ENCODE measurements around the gene AMN. TPM values are rescaled to one million over a fixed set of nuclear protein-coding genes. Genes with fewer than 3 reads are reported as not detected.

The AMN gene
- total RNA-seq, 4 donors from 2014 or later = 89.1 to 1,110 (median 806) TPM

DNA sequence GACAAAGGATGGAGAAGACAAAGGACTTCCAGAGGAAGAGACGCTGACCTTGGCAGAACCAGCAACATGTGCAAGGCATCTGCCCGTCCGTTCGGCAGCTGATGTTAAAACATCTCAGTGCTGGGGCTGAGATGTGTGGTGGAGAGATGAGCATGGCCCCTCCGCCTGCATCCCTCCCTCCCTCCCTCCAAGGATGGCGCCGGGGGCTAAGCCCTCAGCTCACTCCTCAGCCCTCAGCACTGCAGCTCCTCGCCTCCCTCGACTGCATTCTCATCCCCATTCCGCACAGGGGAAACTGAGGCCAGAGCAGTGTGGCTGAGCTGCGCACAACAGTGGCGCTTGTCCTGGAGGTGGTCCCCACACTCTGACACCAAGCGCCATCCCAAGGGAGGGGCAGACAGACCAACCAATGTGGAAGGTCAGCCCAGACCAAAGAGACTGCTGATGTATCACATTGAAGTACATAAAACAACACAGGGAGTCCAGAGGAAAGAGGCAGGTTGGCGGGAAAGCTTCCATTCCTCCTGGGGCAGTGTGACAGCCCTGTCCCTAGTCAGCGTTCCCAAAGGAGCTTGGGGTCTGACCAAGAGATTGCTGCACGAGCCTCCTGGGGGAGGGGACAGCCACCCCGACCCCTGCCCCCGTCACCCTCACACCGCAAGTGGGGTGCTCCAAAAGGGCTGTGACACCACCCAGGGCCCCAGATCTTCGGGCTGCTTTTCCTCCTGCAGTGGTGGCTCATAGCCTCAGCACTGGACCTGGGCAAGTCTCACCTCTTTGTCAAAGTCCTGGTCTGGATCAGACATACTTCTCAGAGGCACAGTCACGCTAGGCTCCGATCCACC lies 15.1 kb downstream of the AMN start:
- Histone ChIP-seq H3K36me3 (peaks cover 0 to 72% (median 0%) of the 10 kb centered on the region in 3 donors), H3K27ac (no peak overlapping the region), H3K9me3 (no peaks in the 10 kb centered on the region), H3K27me3 (no peaks in the 10 kb centered on the region), H3K4me1 (peaks cover 0 to 6% (median 3%) of the 10 kb centered on the region in 4 donors), H3K4me3 (no peak overlapping the region)
- no peak for DNase-seq
- TF ChIP-seq POLR2A (IDR thresholded peaks at IDR 0.05) (no peak), CTCF (IDR thresholded peaks at IDR 0.05) (no peak)

DNA sequence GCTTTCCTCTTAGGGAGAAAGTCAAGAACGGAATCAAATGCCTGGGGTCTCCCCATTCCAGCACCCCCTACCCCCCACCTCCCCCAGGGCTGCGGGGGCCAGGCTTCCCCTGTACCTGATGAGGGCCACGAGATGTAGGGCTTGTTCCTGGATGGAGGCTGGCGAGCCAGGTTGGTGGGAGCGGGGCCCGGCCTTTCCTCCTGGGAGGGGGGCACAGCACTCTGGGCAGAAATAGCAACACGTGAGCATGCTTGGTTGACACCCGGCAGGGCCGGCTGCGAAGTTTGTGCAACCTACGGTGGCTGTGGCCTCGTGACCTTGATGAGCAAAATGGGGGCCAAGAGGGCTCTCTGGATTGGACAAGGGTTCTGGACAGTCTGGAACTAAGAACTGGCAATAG lies 15.7 kb downstream of the AMN start:
- Histone ChIP-seq H3K27me3 (no peaks in the 10 kb centered on the region), H3K4me1 (peaks cover 0 to 6% (median 3%) of the 10 kb centered on the region in 4 donors), H3K36me3 (peaks cover 0 to 72% (median 0%) of the 10 kb centered on the region in 3 donors), H3K27ac (no peak overlapping the region), H3K4me3 (no peak overlapping the region), H3K9me3 (no peaks in the 10 kb centered on the region)
- no peak for DNase-seq
- no peak for TF ChIP-seq POLR2A (IDR thresholded peaks at IDR 0.05)
- no peak for TF ChIP-seq CTCF (IDR thresholded peaks at IDR 0.05)

DNA sequence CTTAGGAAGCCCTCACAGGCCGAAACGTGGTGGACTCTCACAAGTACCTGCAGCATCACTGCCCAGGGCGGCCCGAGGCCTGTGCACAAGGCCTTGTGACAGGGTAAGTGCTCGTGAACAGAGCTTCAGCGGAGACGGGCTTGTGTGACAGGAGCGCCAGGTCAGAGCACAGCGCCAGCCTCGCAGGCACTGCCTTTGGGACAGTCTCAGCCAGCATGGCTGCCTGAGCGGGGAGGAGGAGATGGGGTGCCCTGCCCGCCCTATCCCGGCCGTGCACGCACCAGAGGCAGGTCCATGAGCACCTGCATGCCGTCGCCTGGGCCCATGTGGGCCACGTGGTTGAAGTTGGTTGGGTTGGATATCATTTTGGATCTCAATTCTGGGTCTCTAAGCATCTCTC lies 16.9 kb downstream of the AMN start:
- H3K27me3 ChIP-seq = no peaks in the 10 kb centered on the region
- no peaks in the 10 kb centered on the region for H3K9me3 ChIP-seq
- H3K4me3 ChIP-seq = no peak overlapping the region
- peaks cover 0 to 76% (median 0%) of the 10 kb centered on the region in 3 donors for H3K36me3 ChIP-seq
- DNase-seq = peak in 1 of 3 donors; percentile 45
- TF ChIP-seq CTCF (IDR thresholded peaks at IDR 0.05) (no peak), POLR2A (IDR thresholded peaks at IDR 0.05) (no peak)
- no peak overlapping the region for H3K27ac ChIP-seq
- H3K4me1 ChIP-seq = peaks cover 0 to 6% (median 3%) of the 10 kb centered on the region in 4 donors

GRCh38 chr14:102939820-102940561 lies 17.5 kb downstream of the AMN start:
- H3K9me3 ChIP-seq = no peaks in the 10 kb centered on the region
- peaks cover 0 to 82% (median 0%) of the 10 kb centered on the region in 3 donors for H3K36me3 ChIP-seq
- H3K27ac ChIP-seq = no peak overlapping the region
- no peaks in the 10 kb centered on the region for H3K27me3 ChIP-seq
- peaks cover 0 to 6% (median 3%) of the 10 kb centered on the region in 4 donors for H3K4me1 ChIP-seq
- no peak for TF ChIP-seq POLR2A (IDR thresholded peaks at IDR 0.05)
- peak in 2 of 6 experiments; percentile 9 to 14 for TF ChIP-seq CTCF (IDR thresholded peaks at IDR 0.05)
- peak in 2 of 3 donors; percentile 52 to 73 for DNase-seq
- H3K4me3 ChIP-seq = no peak overlapping the region

DNA sequence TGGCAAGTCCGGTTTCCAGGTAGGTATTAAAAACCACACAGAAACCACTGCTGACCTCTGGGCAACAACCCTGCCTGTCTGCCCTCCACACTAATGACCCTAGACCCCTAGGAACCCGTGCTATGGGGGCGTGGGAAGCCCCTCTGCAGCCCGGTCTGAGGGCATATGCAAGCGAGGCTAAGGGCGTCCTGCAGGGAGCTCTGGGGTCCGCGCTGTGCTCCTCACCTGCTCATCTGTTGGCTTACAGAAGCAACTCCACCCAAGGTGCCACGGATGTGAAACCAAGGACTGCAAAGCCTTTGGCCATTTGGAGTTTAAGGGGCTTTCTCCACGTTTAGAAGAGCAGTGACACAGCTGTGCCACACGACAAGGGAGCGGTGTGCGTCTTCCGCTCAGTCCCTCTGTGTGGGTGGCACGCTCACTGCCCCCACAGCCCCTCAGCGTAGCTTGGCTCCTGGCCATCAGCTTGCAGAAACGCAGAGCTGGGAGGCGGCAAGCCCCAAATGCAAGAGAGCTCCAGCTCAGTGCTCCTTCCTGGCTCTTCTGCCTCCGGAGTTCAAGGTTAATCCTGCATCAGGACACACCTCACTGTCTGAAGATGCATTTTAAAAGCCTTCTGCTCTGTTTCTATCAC lies 18.4 kb downstream of the AMN start:
- TF ChIP-seq POLR2A (IDR thresholded peaks at IDR 0.05) (no peak), CTCF (IDR thresholded peaks at IDR 0.05) (no peak)
- no peaks in the 10 kb centered on the region for H3K27me3 ChIP-seq
- peaks cover 0 to 91% (median 0%) of the 10 kb centered on the region in 3 donors for H3K36me3 ChIP-seq
- H3K9me3 ChIP-seq = no peaks in the 10 kb centered on the region
- H3K4me1 ChIP-seq = peaks cover 0 to 6% (median 3%) of the 10 kb centered on the region in 4 donors
- no peak overlapping the region for H3K4me3 ChIP-seq
- DNase-seq = no peak
- peak overlapping the region in 1 of 4 donors; percentile 66 for H3K27ac ChIP-seq

All from Peyer's patch (tissue), 4 donors.